ENCODE data around the gene EFNA5.

Gene EFNA5

GRCh38 chr5:107636555-107636954 lies 34.2 kb downstream of the EFNA5 start:
- DNase-seq = peak; percentile 6

- no peak for DNase-seq
Measured at GRCh38 chr5:107636068-107636467, 34.7 kb downstream of the EFNA5 start.

- DNase-seq = no peak
Measured at GRCh38 chr5:107634981-107635848, 35.5 kb downstream of the EFNA5 start.

GRCh38 chr5:107633171-107633901 lies 37.4 kb downstream of the EFNA5 start:
- peak; percentile 75 for DNase-seq

GRCh38 chr5:107631805-107632362 lies 38.9 kb downstream of the EFNA5 start:
- DNase-seq = no peak

- no peak for DNase-seq
Measured at GRCh38 chr5:107630184-107630583, 40.6 kb downstream of the EFNA5 start.

- DNase-seq = no peak
Measured at GRCh38 chr5:107624235-107624634, 46.5 kb downstream of the EFNA5 start.

GRCh38 chr5:107621089-107621488 lies 49.6 kb downstream of the EFNA5 start:
- no peak for DNase-seq

GRCh38 chr5:107619781-107620180 lies 51.0 kb downstream of the EFNA5 start:
- no peak for DNase-seq

- DNase-seq = peak; percentile 44
Measured at GRCh38 chr5:107618242-107618641, 52.5 kb downstream of the EFNA5 start.

- no peak for DNase-seq
Measured at GRCh38 chr5:107617052-107617451, 53.7 kb downstream of the EFNA5 start.

GRCh38 chr5:107616213-107616612 lies 54.5 kb downstream of the EFNA5 start:
- no peak for DNase-seq

- peak; percentile 63 for DNase-seq
Measured at GRCh38 chr5:107615299-107615817, 55.4 kb downstream of the EFNA5 start.

GRCh38 chr5:107612541-107612940 lies 58.2 kb downstream of the EFNA5 start:
- no peak for DNase-seq

GRCh38 chr5:107610798-107611197 lies 59.9 kb downstream of the EFNA5 start:
- no peak for DNase-seq

- no peak for DNase-seq
Measured at GRCh38 chr5:107607671-107608345, 62.9 kb downstream of the EFNA5 start.

GRCh38 chr5:107607196-107607595 lies 63.5 kb downstream of the EFNA5 start:
- no peak for DNase-seq

- no peak for DNase-seq
Measured at GRCh38 chr5:107605596-107606125, 65.1 kb downstream of the EFNA5 start.

- peak; percentile 11 for DNase-seq
Measured at GRCh38 chr5:107604990-107605389, 65.7 kb downstream of the EFNA5 start.

- DNase-seq = no peak
Measured at GRCh38 chr5:107604146-107604910, 66.4 kb downstream of the EFNA5 start.

- DNase-seq = no peak
Measured at GRCh38 chr5:107603349-107603748, 67.4 kb downstream of the EFNA5 start.

- DNase-seq = no peak
Measured at GRCh38 chr5:107602896-107603295, 67.8 kb downstream of the EFNA5 start.

All from HCEC 1CT (cell line).